Measurements from ENCODE around the gene MAPK14. TPM values are rescaled to one million over a fixed set of nuclear protein-coding genes. Genes with fewer than 3 reads are reported as not detected.
A peak's percentile ranks its signal among the peaks of the same experiment; 100 is the strongest.

Gene MAPK14
- total and polyA plus RNA-seq, 2 donors (not counting 1 experiment from before 2014, with no cell fraction given): 55.9 to 57.8 TPM

DNA sequence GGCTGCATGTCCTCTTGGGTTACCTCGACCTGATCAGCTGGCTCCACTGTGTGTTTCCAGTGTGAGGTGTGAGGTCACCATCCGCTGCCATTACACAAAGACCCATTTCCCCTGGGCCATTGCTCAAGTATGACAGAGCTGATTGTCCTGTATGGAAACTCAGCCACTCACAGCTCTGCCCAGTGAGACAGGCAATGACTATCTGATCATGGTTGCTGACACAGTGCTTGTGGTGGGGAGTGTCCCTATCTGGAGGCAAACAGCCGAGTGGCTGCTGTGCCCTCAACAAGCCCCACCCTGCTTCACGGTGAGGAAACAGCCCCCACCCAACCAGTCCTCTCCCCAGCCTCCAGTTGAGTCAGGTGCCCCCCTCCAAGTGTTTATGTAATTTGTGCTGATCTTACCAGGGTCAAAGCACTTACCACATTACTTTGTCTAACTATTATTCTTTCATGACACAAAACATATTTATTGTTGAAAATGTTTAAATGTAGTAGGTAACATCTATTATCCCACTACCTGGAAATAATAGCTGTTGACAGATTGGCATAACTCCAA lies 91.0 kb downstream of the MAPK14 start:
- no peak overlapping the region for H3K4me2 ChIP-seq (ENCODE audit: extremely low read depth, insufficient read depth, low read length)
- no peak overlapping the region for H3K9ac ChIP-seq (ENCODE audit: insufficient read depth, low read length)
- peaks cover 4% of the 10 kb centered on the region for H3K4me1 ChIP-seq (ENCODE audit: control insufficient read depth, extremely low read depth, insufficient read depth, low read length)
- no peak overlapping the region for H3K4me3 ChIP-seq (replicated peaks in 1 of 4; ENCODE audit: control extremely low read depth in 1 of 4, insufficient read depth in 1 of 4, low read depth in 3 of 4, low read length in 4 of 4)
- no peaks in the 10 kb centered on the region for H3K79me2 ChIP-seq (ENCODE audit: control insufficient read depth, insufficient read depth, low read length)
- H3K27me3 ChIP-seq (ENCODE audit: control insufficient read depth, insufficient read depth, low read length): no peaks in the 10 kb centered on the region
- no peak overlapping the region for H3K27ac ChIP-seq (ENCODE audit: insufficient read depth, low read length)
- no peak overlapping the region for H2AFZ ChIP-seq (ENCODE audit: low read length)
- DNase-seq (ENCODE audit: low read depth in 2 of 2): peak in 1 of 2 donors; percentile 10
- no peak for TF ChIP-seq EZH2 (IDR thresholded peaks at IDR 0.05; ENCODE audit: low read length, missing control alignments)
- TF ChIP-seq, protein P1, sequence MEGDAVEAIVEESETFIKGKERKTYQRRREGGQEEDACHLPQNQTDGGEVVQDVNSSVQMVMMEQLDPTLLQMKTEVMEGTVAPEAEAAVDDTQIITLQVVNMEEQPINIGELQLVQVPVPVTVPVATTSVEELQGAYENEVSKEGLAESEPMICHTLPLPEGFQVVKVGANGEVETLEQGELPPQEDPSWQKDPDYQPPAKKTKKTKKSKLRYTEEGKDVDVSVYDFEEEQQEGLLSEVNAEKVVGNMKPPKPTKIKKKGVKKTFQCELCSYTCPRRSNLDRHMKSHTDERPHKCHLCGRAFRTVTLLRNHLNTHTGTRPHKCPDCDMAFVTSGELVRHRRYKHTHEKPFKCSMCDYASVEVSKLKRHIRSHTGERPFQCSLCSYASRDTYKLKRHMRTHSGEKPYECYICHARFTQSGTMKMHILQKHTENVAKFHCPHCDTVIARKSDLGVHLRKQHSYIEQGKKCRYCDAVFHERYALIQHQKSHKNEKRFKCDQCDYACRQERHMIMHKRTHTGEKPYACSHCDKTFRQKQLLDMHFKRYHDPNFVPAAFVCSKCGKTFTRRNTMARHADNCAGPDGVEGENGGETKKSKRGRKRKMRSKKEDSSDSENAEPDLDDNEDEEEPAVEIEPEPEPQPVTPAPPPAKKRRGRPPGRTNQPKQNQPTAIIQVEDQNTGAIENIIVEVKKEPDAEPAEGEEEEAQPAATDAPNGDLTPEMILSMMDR (conservative IDR thresholded peaks at IDR 0.05 in 1 of 2, IDR thresholded peaks at IDR 0.05 in 1 of 2; ENCODE audit: low read depth in 1 of 2, low read length in 2 of 2): no peak
- no peaks in the 10 kb centered on the region for H3K9me3 ChIP-seq (ENCODE audit: control insufficient read depth, insufficient read depth, low read depth, low read length)
- no peaks in the 10 kb centered on the region for H3K36me3 ChIP-seq (ENCODE audit: control insufficient read depth, insufficient read depth, low read length)
- H4K20me1 ChIP-seq (ENCODE audit: control insufficient read depth, extremely low read depth, insufficient read depth, low read length): no peaks in the 10 kb centered on the region

DNA sequence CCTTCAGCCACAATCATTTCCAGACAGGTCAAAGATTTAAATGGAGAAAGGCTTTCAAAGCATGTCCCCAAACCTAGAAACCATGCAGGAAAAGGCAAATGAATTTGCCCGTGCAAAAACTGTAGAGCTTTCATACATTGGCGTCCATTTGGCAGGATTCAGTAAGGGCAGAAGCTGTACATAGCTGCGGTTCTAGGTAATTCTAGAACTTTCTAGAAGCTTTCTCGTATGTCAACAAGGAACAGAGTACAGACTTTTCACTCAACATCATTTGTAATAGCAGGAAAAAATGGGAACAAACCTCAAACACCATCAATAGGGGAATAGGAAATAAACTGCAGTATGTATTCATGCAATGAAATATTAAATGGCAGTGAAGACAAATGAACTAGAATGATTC lies 91.6 kb downstream of the MAPK14 start:
- Histone ChIP-seq H3K4me1 (ENCODE audit: control insufficient read depth, extremely low read depth, insufficient read depth, low read length) (peaks cover 4% of the 10 kb centered on the region), H3K79me2 (ENCODE audit: control insufficient read depth, insufficient read depth, low read length) (no peaks in the 10 kb centered on the region), H3K4me3 (replicated peaks in 1 of 4; ENCODE audit: control extremely low read depth in 1 of 4, insufficient read depth in 1 of 4, low read depth in 3 of 4, low read length in 4 of 4) (no peak overlapping the region), H3K9me3 (ENCODE audit: control insufficient read depth, insufficient read depth, low read depth, low read length) (no peaks in the 10 kb centered on the region), H3K27me3 (ENCODE audit: control insufficient read depth, insufficient read depth, low read length) (no peaks in the 10 kb centered on the region), H2AFZ (ENCODE audit: low read length) (no peak overlapping the region), H3K9ac (ENCODE audit: insufficient read depth, low read length) (no peak overlapping the region), H3K27ac (ENCODE audit: insufficient read depth, low read length) (no peak overlapping the region), H4K20me1 (ENCODE audit: control insufficient read depth, extremely low read depth, insufficient read depth, low read length) (no peaks in the 10 kb centered on the region), H3K4me2 (ENCODE audit: extremely low read depth, insufficient read depth, low read length) (no peak overlapping the region), H3K36me3 (ENCODE audit: control insufficient read depth, insufficient read depth, low read length) (no peaks in the 10 kb centered on the region)
- DNase-seq (ENCODE audit: low read depth in 2 of 2): no peak
- TF ChIP-seq, protein P1 (conservative IDR thresholded peaks at IDR 0.05 in 1 of 2, IDR thresholded peaks at IDR 0.05 in 1 of 2; ENCODE audit: low read depth in 1 of 2, low read length in 2 of 2): no peak
- TF ChIP-seq EZH2 (IDR thresholded peaks at IDR 0.05; ENCODE audit: low read length, missing control alignments): no peak

DNA sequence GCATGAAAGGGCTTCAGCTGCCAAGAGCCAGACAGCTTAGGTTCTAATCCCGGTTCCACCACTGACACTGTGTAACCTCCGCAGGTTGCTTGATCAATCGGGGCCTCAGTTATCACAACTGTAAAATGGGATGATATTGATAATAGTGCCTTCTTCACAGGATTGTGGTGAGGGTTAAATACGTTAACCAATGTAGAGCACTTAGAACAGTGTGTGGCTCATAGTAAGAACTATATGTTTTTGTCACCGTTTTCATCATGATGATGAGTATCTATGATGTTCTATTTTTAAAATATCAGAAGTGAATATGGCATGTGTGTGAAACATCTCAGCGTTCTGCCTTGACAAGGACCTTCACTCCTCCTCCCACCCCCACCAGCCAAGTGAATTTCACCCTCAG lies 92.4 kb downstream of the MAPK14 start:
- Histone ChIP-seq H2AFZ (ENCODE audit: low read length) (no peak overlapping the region), H3K27me3 (ENCODE audit: control insufficient read depth, insufficient read depth, low read length) (no peaks in the 10 kb centered on the region), H3K4me1 (ENCODE audit: control insufficient read depth, extremely low read depth, insufficient read depth, low read length) (peaks cover 4% of the 10 kb centered on the region), H3K4me3 (replicated peaks in 1 of 4; ENCODE audit: control extremely low read depth in 1 of 4, insufficient read depth in 1 of 4, low read depth in 3 of 4, low read length in 4 of 4) (no peak overlapping the region), H3K27ac (ENCODE audit: insufficient read depth, low read length) (no peak overlapping the region), H3K36me3 (ENCODE audit: control insufficient read depth, insufficient read depth, low read length) (no peaks in the 10 kb centered on the region), H3K79me2 (ENCODE audit: control insufficient read depth, insufficient read depth, low read length) (no peaks in the 10 kb centered on the region), H3K9ac (ENCODE audit: insufficient read depth, low read length) (no peak overlapping the region), H4K20me1 (ENCODE audit: control insufficient read depth, extremely low read depth, insufficient read depth, low read length) (no peaks in the 10 kb centered on the region), H3K4me2 (ENCODE audit: extremely low read depth, insufficient read depth, low read length) (no peak overlapping the region), H3K9me3 (ENCODE audit: control insufficient read depth, insufficient read depth, low read depth, low read length) (no peaks in the 10 kb centered on the region)
- no peak for TF ChIP-seq EZH2 (IDR thresholded peaks at IDR 0.05; ENCODE audit: low read length, missing control alignments)
- TF ChIP-seq, protein P1 (conservative IDR thresholded peaks at IDR 0.05 in 1 of 2, IDR thresholded peaks at IDR 0.05 in 1 of 2; ENCODE audit: low read depth in 1 of 2, low read length in 2 of 2): no peak
- DNase-seq (ENCODE audit: low read depth in 2 of 2): no peak

Measured in fibroblast of lung (primary cell).